Measurements from ENCODE around the gene APOA1. TPM values are rescaled to one million over a fixed set of nuclear protein-coding genes. Genes with fewer than 3 reads are reported as not detected.

The APOA1 gene
- total and polyA plus RNA-seq, 2 donors (not counting 3 experiments of a cell fraction or from before 2014, with no cell fraction given), result not detected

- Histone ChIP-seq H3K36me3 (ENCODE audit: control insufficient read depth in 2 of 2, extremely low read depth in 1 of 2, insufficient read depth in 2 of 2, low read length in 2 of 2) (peaks cover 6 to 15% of the 10 kb centered on the region in 2 experiments), H3K27ac (ENCODE audit: insufficient read depth, low read depth, low read length) (no peak overlapping the region), H3K27me3 (ENCODE audit: control insufficient read depth in 2 of 2, insufficient read depth in 2 of 2, low read length in 2 of 2) (no peaks in the 10 kb centered on the region), H4K20me1 (replicated peaks; ENCODE audit: control insufficient read depth, extremely low read depth, insufficient read depth, low read length) (no peaks in the 10 kb centered on the region), H3K9ac (replicated peaks; ENCODE audit: extremely low read depth, insufficient read depth, low read length) (no peak overlapping the region), H3K4me3 (replicated peaks in 1 of 3; ENCODE audit: insufficient read depth in 1 of 3, low read depth in 1 of 3, low read length in 3 of 3) (no peak overlapping the region), H3K79me2 (ENCODE audit: control insufficient read depth, insufficient read depth, low read length) (no peaks in the 10 kb centered on the region), H3K4me2 (ENCODE audit: insufficient read depth, low read length) (no peak overlapping the region), H3K9me3 (replicated peaks; ENCODE audit: control insufficient read depth, insufficient read depth, low read length) (no peaks in the 10 kb centered on the region), H2AFZ (ENCODE audit: low read depth, low read length) (no peak overlapping the region), H3K9me1 (replicated peaks; ENCODE audit: control insufficient read depth, extremely low read depth, insufficient read depth, low read length) (no peaks in the 10 kb centered on the region), H3K4me1 (ENCODE audit: control insufficient read depth, extremely low read depth, insufficient read depth, low read length) (peaks cover 6% of the 10 kb centered on the region)
- POLR2A ChIA-PET, result no interaction called here
- intact Hi-C loops (cut with micrococcal nuclease) (no loop called here), dilution Hi-C loops (cut with MboI; ENCODE audit: extremely low pct_ligation_motif_present, low sequenced_read_pairs) (no loop called here)
- DNase-seq (ENCODE audit: low read depth, low spot score), result no peak
- FAIRE-seq, result no peak
- CTCF ChIA-PET, result interaction anchor here (0.7 kb wide), 1 partner anchor 9 kb away, joined by 4 read pairs; no protein-coding TSS in a partner anchor
- no TSS peak for BruUV-seq (replicated peaks)
- TF ChIP-seq FOS (IDR thresholded peaks at IDR 0.05; ENCODE audit: borderline replicate concordance, insufficient read depth, low read length), result peak; percentile 17
- TF ChIP-seq EZH2 (IDR thresholded peaks at IDR 0.05; ENCODE audit: borderline replicate concordance, low read depth, low read length, severe bottlenecking), result no peak
These were observed 33.8 kb upstream of the APOA1 start for GRCh38 chr11:116871248-116871647.

- dilution Hi-C loops (cut with MboI; ENCODE audit: extremely low pct_ligation_motif_present, low sequenced_read_pairs), result no loop called here
These were observed 32.6 kb upstream of the APOA1 start for GRCh38 chr11:116870054-116870453.

More at GRCh38 chr11:116870054-116870453, 32.6 kb upstream of the APOA1 start:
- TF ChIP-seq POLR2A (IDR thresholded peaks at IDR 0.05; ENCODE audit: low read depth, low read length) (no peak), FOS (IDR thresholded peaks at IDR 0.05; ENCODE audit: borderline replicate concordance, insufficient read depth, low read length) (no peak), GATA2 (IDR thresholded peaks at IDR 0.05; ENCODE audit: insufficient read depth, insufficient read length, low read depth, low read length) (no peak), JUN (IDR thresholded peaks at IDR 0.05; ENCODE audit: borderline replicate concordance, insufficient read depth, insufficient read length, low read depth) (no peak), POLR2AphosphoS5 (IDR thresholded peaks at IDR 0.05; ENCODE audit: insufficient read depth, low read depth, low read length) (no peak), EZH2 (IDR thresholded peaks at IDR 0.05; ENCODE audit: borderline replicate concordance, low read depth, low read length, severe bottlenecking) (no peak), MYC (IDR thresholded peaks at IDR 0.05; ENCODE audit: low read depth, low read length) (no peak)
- TF ChIP-seq, protein P1, sequence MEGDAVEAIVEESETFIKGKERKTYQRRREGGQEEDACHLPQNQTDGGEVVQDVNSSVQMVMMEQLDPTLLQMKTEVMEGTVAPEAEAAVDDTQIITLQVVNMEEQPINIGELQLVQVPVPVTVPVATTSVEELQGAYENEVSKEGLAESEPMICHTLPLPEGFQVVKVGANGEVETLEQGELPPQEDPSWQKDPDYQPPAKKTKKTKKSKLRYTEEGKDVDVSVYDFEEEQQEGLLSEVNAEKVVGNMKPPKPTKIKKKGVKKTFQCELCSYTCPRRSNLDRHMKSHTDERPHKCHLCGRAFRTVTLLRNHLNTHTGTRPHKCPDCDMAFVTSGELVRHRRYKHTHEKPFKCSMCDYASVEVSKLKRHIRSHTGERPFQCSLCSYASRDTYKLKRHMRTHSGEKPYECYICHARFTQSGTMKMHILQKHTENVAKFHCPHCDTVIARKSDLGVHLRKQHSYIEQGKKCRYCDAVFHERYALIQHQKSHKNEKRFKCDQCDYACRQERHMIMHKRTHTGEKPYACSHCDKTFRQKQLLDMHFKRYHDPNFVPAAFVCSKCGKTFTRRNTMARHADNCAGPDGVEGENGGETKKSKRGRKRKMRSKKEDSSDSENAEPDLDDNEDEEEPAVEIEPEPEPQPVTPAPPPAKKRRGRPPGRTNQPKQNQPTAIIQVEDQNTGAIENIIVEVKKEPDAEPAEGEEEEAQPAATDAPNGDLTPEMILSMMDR (IDR thresholded peaks at IDR 0.05; ENCODE audit: extremely low read depth in 1 of 2, insufficient read depth in 1 of 2, low read depth in 1 of 2, low read length in 2 of 2), result no peak
- TF ChIP-seq, protein P2, sequence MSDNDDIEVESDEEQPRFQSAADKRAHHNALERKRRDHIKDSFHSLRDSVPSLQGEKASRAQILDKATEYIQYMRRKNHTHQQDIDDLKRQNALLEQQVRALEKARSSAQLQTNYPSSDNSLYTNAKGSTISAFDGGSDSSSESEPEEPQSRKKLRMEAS (IDR thresholded peaks at IDR 0.05; ENCODE audit: insufficient read depth, insufficient read length), result no peak
- FAIRE-seq (no peak), DNase-seq (ENCODE audit: low read depth, low spot score) (no peak)
- H3K9ac ChIP-seq (replicated peaks; ENCODE audit: extremely low read depth, insufficient read depth, low read length), result no peak overlapping the region
- H3K4me3 ChIP-seq (replicated peaks in 1 of 3; ENCODE audit: insufficient read depth in 1 of 3, low read depth in 1 of 3, low read length in 3 of 3), result no peak overlapping the region
- ChIA-PET CTCF (interaction anchor here (1.2 kb wide), 1 partner anchor 79 kb away, joined by 3 read pairs; the partner anchor contains the start of gene APOA5), POLR2A (no interaction called here)
- H3K4me2 ChIP-seq (ENCODE audit: insufficient read depth, low read length), result no peak overlapping the region
- H3K27ac ChIP-seq (ENCODE audit: insufficient read depth, low read depth, low read length), result no peak overlapping the region
- H3K36me3 ChIP-seq (ENCODE audit: control insufficient read depth in 2 of 2, extremely low read depth in 1 of 2, insufficient read depth in 2 of 2, low read length in 2 of 2), result peaks cover 6 to 14% of the 10 kb centered on the region in 2 experiments
- H3K9me3 ChIP-seq (replicated peaks; ENCODE audit: control insufficient read depth, insufficient read depth, low read length), result no peaks in the 10 kb centered on the region
- intact Hi-C loops (cut with micrococcal nuclease), result no loop called here
- no peak overlapping the region for H2AFZ ChIP-seq (ENCODE audit: low read depth, low read length)
- H3K79me2 ChIP-seq (ENCODE audit: control insufficient read depth, insufficient read depth, low read length), result no peaks in the 10 kb centered on the region
- no peaks in the 10 kb centered on the region for H4K20me1 ChIP-seq (replicated peaks; ENCODE audit: control insufficient read depth, extremely low read depth, insufficient read depth, low read length)
- no peaks in the 10 kb centered on the region for H3K9me1 ChIP-seq (replicated peaks; ENCODE audit: control insufficient read depth, extremely low read depth, insufficient read depth, low read length)
- H3K4me1 ChIP-seq (ENCODE audit: control insufficient read depth, extremely low read depth, insufficient read depth, low read length), result peaks cover 6% of the 10 kb centered on the region
- BruUV-seq (replicated peaks), result no TSS peak
- no peaks in the 10 kb centered on the region for H3K27me3 ChIP-seq (ENCODE audit: control insufficient read depth in 2 of 2, insufficient read depth in 2 of 2, low read length in 2 of 2)

Data from endothelial cell of umbilical vein (primary cell).